Esophagus muscularis mucosa (tissue), 3 donors: ENCODE results near the gene MAST4.

ENCODE experiments used
- POLR2A ChIP-seq: fragments of 450-650 bp; IDR thresholded peaks from one replicate; pipeline ENCODE4 v1.6.1; 2017; ENCODE audit warnings: antibody characterized with exemption, moderate library complexity, mild to moderate bottlenecking, low read depth
- TF ChIP-seq, protein P1 (sequence below), 3 experiments: fragments of 200-600 bp in 2 of 3; fragments of 450-650 bp in 1 of 3; sonication (generic) in 2 of 3; IDR thresholded peaks; one replicate each; pipeline ENCODE4 v1.5.1; 2017 to 2019; ENCODE audit warnings: antibody characterized with exemption in 3 of 3, mild to moderate bottlenecking in 2 of 3, moderate library complexity in 1 of 3

DNA sequence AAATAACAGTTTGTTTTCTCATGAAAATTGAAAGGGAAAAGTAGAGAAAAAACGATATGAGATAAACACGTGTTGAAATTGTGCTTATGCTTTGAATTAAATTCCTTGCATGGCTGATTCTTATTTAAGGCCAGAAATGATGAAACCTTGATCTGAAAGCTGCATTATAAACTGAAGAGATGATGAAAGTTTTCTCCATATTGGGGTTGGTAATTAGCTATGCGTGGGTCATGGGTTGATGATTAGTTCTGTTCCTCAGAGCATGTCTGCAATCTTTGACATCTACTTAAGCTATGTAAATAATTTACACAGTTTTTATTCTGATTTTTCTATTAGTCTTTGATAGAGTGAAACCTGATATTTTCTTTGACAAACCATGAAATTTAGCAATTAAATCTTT is 336.3 kb downstream of the MAST4 start:
- TF ChIP-seq, protein P1, sequence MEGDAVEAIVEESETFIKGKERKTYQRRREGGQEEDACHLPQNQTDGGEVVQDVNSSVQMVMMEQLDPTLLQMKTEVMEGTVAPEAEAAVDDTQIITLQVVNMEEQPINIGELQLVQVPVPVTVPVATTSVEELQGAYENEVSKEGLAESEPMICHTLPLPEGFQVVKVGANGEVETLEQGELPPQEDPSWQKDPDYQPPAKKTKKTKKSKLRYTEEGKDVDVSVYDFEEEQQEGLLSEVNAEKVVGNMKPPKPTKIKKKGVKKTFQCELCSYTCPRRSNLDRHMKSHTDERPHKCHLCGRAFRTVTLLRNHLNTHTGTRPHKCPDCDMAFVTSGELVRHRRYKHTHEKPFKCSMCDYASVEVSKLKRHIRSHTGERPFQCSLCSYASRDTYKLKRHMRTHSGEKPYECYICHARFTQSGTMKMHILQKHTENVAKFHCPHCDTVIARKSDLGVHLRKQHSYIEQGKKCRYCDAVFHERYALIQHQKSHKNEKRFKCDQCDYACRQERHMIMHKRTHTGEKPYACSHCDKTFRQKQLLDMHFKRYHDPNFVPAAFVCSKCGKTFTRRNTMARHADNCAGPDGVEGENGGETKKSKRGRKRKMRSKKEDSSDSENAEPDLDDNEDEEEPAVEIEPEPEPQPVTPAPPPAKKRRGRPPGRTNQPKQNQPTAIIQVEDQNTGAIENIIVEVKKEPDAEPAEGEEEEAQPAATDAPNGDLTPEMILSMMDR (IDR thresholded peaks at IDR 0.05), result no peak
- TF ChIP-seq POLR2A, result no peak
